Effector CD8-positive, alpha-beta T cell (primary cell): ENCODE data around the gene CGREF1.
"Not testable (repeated sequence)": the region's sequence is repeated elsewhere in the genome, so short reads cannot be mapped to it uniquely, and the experiment has no call there.

ENCODE experiments used
- DNase-seq: peaks from one replicate; lab custom pipeline; 2025; lab: John Stamatoyannopoulos, UW

Gene CGREF1

GRCh38 chr2:27137322-27137935 is 18.5 kb upstream of the CGREF1 start:
- DNase-seq = no peak

- no peak for DNase-seq
Measured at GRCh38 chr2:27136751-27137150, 17.8 kb upstream of the CGREF1 start.

- no peak for DNase-seq
Measured at GRCh38 chr2:27135478-27135955, 16.6 kb upstream of the CGREF1 start.

GRCh38 chr2:27134781-27135477 is 16.0 kb upstream of the CGREF1 start:
- DNase-seq = no peak

GRCh38 chr2:27133905-27134780 is 15.2 kb upstream of the CGREF1 start, which contains the start of gene PREB:
TSS of gene PREB (minus strand) at chr2:27134636. CDS start at chr2:27134421, 215 bp downstream.
- peak; percentile 97 for DNase-seq

- DNase-seq = no peak
Measured at GRCh38 chr2:27133195-27133875, 14.4 kb upstream of the CGREF1 start.

GRCh38 chr2:27131429-27131828 is 12.5 kb upstream of the CGREF1 start:
- no peak for DNase-seq

- DNase-seq = no peak
Measured at GRCh38 chr2:27130396-27130795, 11.5 kb upstream of the CGREF1 start.

- no peak for DNase-seq
Measured at GRCh38 chr2:27128668-27129571, 10.0 kb upstream of the CGREF1 start.

GRCh38 chr2:27127883-27128667 is 9.1 kb upstream of the CGREF1 start:
- DNase-seq = no peak

GRCh38 chr2:27126252-27126710 is 7.4 kb upstream of the CGREF1 start:
- DNase-seq = no peak

- no peak for DNase-seq
Measured at GRCh38 chr2:27125104-27125503, 6.2 kb upstream of the CGREF1 start.

GRCh38 chr2:27123302-27124150 is 4.6 kb upstream of the CGREF1 start, which contains the start of gene ABHD1:
TSS of gene ABHD1 (plus strand) at chr2:27123815. CDS start at chr2:27123949, 134 bp downstream.
- DNase-seq = peak; percentile 60

- no peak for DNase-seq
Measured at GRCh38 chr2:27122791-27123190, 3.9 kb upstream of the CGREF1 start.

GRCh38 chr2:27121906-27122305 is 3.0 kb upstream of the CGREF1 start:
- no peak for DNase-seq

- DNase-seq = not testable (repeated sequence)
Measured at GRCh38 chr2:27119330-27119670, 372 bp upstream of the CGREF1 start.

- no peak for DNase-seq
Measured at GRCh38 chr2:27117995-27118524, 868 bp downstream of the CGREF1 start.

GRCh38 chr2:27115519-27115918 is 3.4 kb downstream of the CGREF1 start:
- DNase-seq = no peak
